Naive thymus-derived CD4-positive, alpha-beta T cell (primary cell): ENCODE results near the gene BIRC6. TPM values are rescaled to one million over a fixed set of nuclear protein-coding genes. Genes with fewer than 3 reads are reported as not detected.
A peak's percentile ranks its signal among the peaks of the same experiment; 100 is the strongest.

ENCODE experiments used
- ATAC-seq: fragments of 150-1000 bp; cut with Tn5 transposase; 2 replicates; pipeline ENCODE4 v1.10.0; 2021; ENCODE audit warnings: mild to moderate bottlenecking, moderate library complexity
- CTCF ChIA-PET: fragments of 350-600 bp; sonication (Branson Sonifier 250); formaldehyde crosslinking; loops from one replicate; lab custom pipeline; 2021; ENCODE audit warnings: antibody characterized with exemption; lab: Charles Lee
- POLR2A ChIA-PET: fragments of 350-600 bp; sonication (Branson Sonifier 250); formaldehyde crosslinking; loops from one replicate; lab custom pipeline; 2021; ENCODE audit warnings: antibody characterized with exemption, inconsistent platforms; lab: Charles Lee
- DNase-seq, 9 donors: peaks; one replicate each; pipeline versions ENCODE4 v3.0.0 to v3.0.0-alpha.2; 2020 to 2022; ENCODE audit warnings: mixed read lengths in 1 of 9
- H3K27ac ChIP-seq: one replicate; pipeline ENCODE4 v1.7.0; 2013; ENCODE audit warnings: mild to moderate bottlenecking, low read depth, low read length, moderate library complexity
- H3K27me3 ChIP-seq, 2 donors: one replicate each; pipeline ENCODE4 v1.7.0; 2013; ENCODE audit warnings: low read length in 2 of 2, mild to moderate bottlenecking in 2 of 2, moderate library complexity in 2 of 2; ENCODE audit not compliant: control insufficient read depth in 2 of 2, insufficient read depth in 2 of 2
- H3K36me3 ChIP-seq, 3 experiments: 1 replicate in 2 of 3; 2 replicates in 1 of 3; pipeline ENCODE4 v1.7.0; 2013; ENCODE audit warnings: low read length in 3 of 3, mild to moderate bottlenecking in 3 of 3, moderate library complexity in 1 of 3; ENCODE audit not compliant: insufficient read depth in 3 of 3, control insufficient read depth in 2 of 3
- H3K4me1 ChIP-seq, 2 donors: one replicate each; pipeline ENCODE4 v1.7.0; 2013; ENCODE audit warnings: low read length in 2 of 2, mild to moderate bottlenecking in 2 of 2, moderate library complexity in 1 of 2; ENCODE audit not compliant: control insufficient read depth in 2 of 2, insufficient read depth in 2 of 2
- H3K4me3 ChIP-seq: 2 replicates; pipeline ENCODE4 v1.7.0; 2013; ENCODE audit warnings: mild to moderate bottlenecking, low read length
- H3K9me3 ChIP-seq, 3 experiments: 1 replicate in 2 of 3; 2 replicates in 1 of 3; pipeline ENCODE4 v1.7.0; 2013; ENCODE audit warnings: low read length in 3 of 3; ENCODE audit not compliant: control insufficient read depth in 2 of 3
- H3K27ac Mint-ChIP-seq, 9 donors: one replicate each; pipeline ENCODE4 v1.8.0; 2020 to 2022; ENCODE audit warnings: mixed read lengths in 9 of 9, mild to moderate bottlenecking in 8 of 9, moderate library complexity in 5 of 9, inconsistent platforms in 2 of 9
- H3K27me3 Mint-ChIP-seq, 5 donors: one replicate each; pipeline ENCODE4 v1.8.0; 2021 to 2022; ENCODE audit warnings: mixed read lengths in 5 of 5, mild to moderate bottlenecking in 1 of 5
- H3K36me3 Mint-ChIP-seq, 5 donors: one replicate each; pipeline ENCODE4 v1.8.0; 2020 to 2022; ENCODE audit warnings: mixed read lengths in 5 of 5, mild to moderate bottlenecking in 3 of 5, inconsistent platforms in 1 of 5
- H3K4me1 Mint-ChIP-seq, 7 donors: one replicate each; pipeline ENCODE4 v1.8.0; 2020 to 2022; ENCODE audit warnings: mixed read lengths in 7 of 7, mild to moderate bottlenecking in 3 of 7, inconsistent platforms in 1 of 7
- H3K4me3 Mint-ChIP-seq, 10 donors: one replicate each; pipeline ENCODE4 v1.8.0; 2020 to 2022; ENCODE audit warnings: mild to moderate bottlenecking in 10 of 10, mixed read lengths in 10 of 10, moderate library complexity in 6 of 10, inconsistent platforms in 2 of 10
- H3K9me3 Mint-ChIP-seq, 11 donors: one replicate each; pipeline ENCODE4 v1.8.0; 2020 to 2022; ENCODE audit warnings: mixed read lengths in 11 of 11, mild to moderate bottlenecking in 4 of 11, inconsistent platforms in 1 of 11, moderate library complexity in 1 of 11
- intact Hi-C, 2 donors: fragments of 100-400 bp; cut with micrococcal nuclease; formaldehyde crosslinking; loops; one replicate each; pipeline ENCODE4 v1.15.1; 2023
- polyA plus RNA-seq, 2 donors: library from polyadenylated mRNA; unstranded; fragments of 300-500 nt; fragmentation: Illumina TruSeq; gene quantifications; one replicate each; pipeline ENCODE4 v1.2.3, GENCODE V29; 2021
- total RNA-seq, 6 experiments: library from RNA in 5 of 6; stranded (reverse) in 5 of 6; gene quantifications; 1 replicate in 5 of 6; 2 replicates in 1 of 6; pipeline ENCODE4 v1.2.3 and lab custom pipeline; 2021 to 2026

The BIRC6 gene
- total and polyA plus RNA-seq, 7 experiments from 2014 or later = 21.8 to 159 (median 135) TPM

DNA sequence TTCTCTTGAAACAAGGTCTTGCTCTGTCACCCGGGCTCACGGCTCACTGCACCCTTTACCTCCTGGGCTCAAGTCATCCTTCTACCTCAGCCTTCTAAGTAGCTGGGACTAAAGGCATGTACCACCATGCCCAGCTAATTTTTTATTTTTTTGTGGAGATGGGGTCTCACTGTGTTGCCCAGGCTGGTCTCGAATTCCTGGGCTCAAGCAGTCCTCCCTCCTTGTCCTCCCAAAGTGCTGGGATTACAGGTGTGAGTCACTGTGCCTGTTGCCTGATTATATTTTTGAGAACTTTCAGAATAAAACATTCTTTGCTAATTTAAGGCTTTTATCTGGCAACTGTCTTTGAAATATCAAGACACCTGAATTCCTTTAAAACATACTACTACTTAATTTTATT, 47.9 kb downstream of the BIRC6 start:
- Mint-ChIP-seq H3K27ac (peak overlapping the region in 3 of 9 donors; percentile 9 to 53 (median 26)), H3K9me3 (no peaks in the 10 kb centered on the region)
- intact Hi-C loops = no loop called here

GRCh38 chr2:32416519-32416918, 59.7 kb downstream of the BIRC6 start:
- Histone ChIP-seq H3K4me1 (peaks cover 0 to 6% of the 10 kb centered on the region in 2 donors), H3K27ac (no peak overlapping the region), H3K9me3 (no peaks in the 10 kb centered on the region), H3K36me3 (peaks cover 0 to 34% (median 0%) of the 10 kb centered on the region in 3 experiments), H3K27me3 (no peaks in the 10 kb centered on the region), H3K4me3 (no peak overlapping the region)
- Mint-ChIP-seq H3K27me3 (no peaks in the 10 kb centered on the region), H3K27ac (no peak overlapping the region), H3K4me3 (no peak overlapping the region), H3K36me3 (peaks cover 6 to 47% (median 28%) of the 10 kb centered on the region in 5 donors), H3K9me3 (no peaks in the 10 kb centered on the region), H3K4me1 (peaks cover 7 to 49% (median 21%) of the 10 kb centered on the region in 7 donors)
- ChIA-PET POLR2A (no interaction called here), CTCF (no interaction called here)
- ATAC-seq (no peak), DNase-seq (no peak)
- intact Hi-C loops = loop anchor here in 1 of 2 donors (2.0 kb wide), 1 partner anchor 14 kb away; no protein-coding TSS in a partner anchor

More for the DNA sequence above, 47.9 kb downstream of the BIRC6 start:
- POLR2A ChIA-PET = no interaction called here
- peaks cover 0 to 27% (median 11%) of the 10 kb centered on the region in 5 donors for H3K36me3 Mint-ChIP-seq
- H3K27ac ChIP-seq = no peak overlapping the region
- CTCF ChIA-PET = no interaction called here
- no peak overlapping the region for H3K4me3 Mint-ChIP-seq
- no peaks in the 10 kb centered on the region for H3K9me3 ChIP-seq
- H3K27me3 ChIP-seq = no peaks in the 10 kb centered on the region
- no peak for ATAC-seq
- DNase-seq = no peak
- peaks cover 0 to 38% (median 16%) of the 10 kb centered on the region in 3 experiments for H3K36me3 ChIP-seq
- no peaks in the 10 kb centered on the region for H3K4me1 ChIP-seq
- H3K4me3 ChIP-seq = no peak overlapping the region
- H3K27me3 Mint-ChIP-seq = no peaks in the 10 kb centered on the region
- H3K4me1 Mint-ChIP-seq = peaks cover 0 to 15% (median 0%) of the 10 kb centered on the region in 7 donors

GRCh38 chr2:32417659-32418058, 60.8 kb downstream of the BIRC6 start:
- ChIA-PET CTCF (no interaction called here), POLR2A (no interaction called here)
- Mint-ChIP-seq H3K27me3 (no peaks in the 10 kb centered on the region), H3K9me3 (no peaks in the 10 kb centered on the region), H3K4me3 (no peak overlapping the region), H3K4me1 (peaks cover 14 to 57% (median 32%) of the 10 kb centered on the region in 7 donors), H3K27ac (no peak overlapping the region), H3K36me3 (peaks cover 9 to 55% (median 36%) of the 10 kb centered on the region in 5 donors)
- ATAC-seq = no peak
- Histone ChIP-seq H3K4me1 (peaks cover 0 to 6% of the 10 kb centered on the region in 2 donors), H3K36me3 (peaks cover 0 to 33% (median 0%) of the 10 kb centered on the region in 3 experiments), H3K4me3 (no peak overlapping the region), H3K27me3 (no peaks in the 10 kb centered on the region), H3K9me3 (no peaks in the 10 kb centered on the region), H3K27ac (no peak overlapping the region)
- no peak for DNase-seq
- intact Hi-C loops = loop anchor here in 1 of 2 donors (2.0 kb wide), 1 partner anchor 13 kb away; no protein-coding TSS in a partner anchor

- no peak for DNase-seq
- Mint-ChIP-seq H3K4me1 (peaks cover 18 to 66% (median 40%) of the 10 kb centered on the region in 7 donors), H3K27ac (no peak overlapping the region), H3K9me3 (no peaks in the 10 kb centered on the region), H3K4me3 (no peak overlapping the region), H3K27me3 (no peaks in the 10 kb centered on the region), H3K36me3 (peaks cover 9 to 62% (median 40%) of the 10 kb centered on the region in 5 donors)
- no peaks in the 10 kb centered on the region for H3K9me3 ChIP-seq
- ATAC-seq = no peak
- no peaks in the 10 kb centered on the region for H3K27me3 ChIP-seq
- H3K27ac ChIP-seq = no peak overlapping the region
- CTCF ChIA-PET = no interaction called here
- no peak overlapping the region for H3K4me3 ChIP-seq
- intact Hi-C loops = no loop called here
- peaks cover 0 to 6% of the 10 kb centered on the region in 2 donors for H3K4me1 ChIP-seq
- peaks cover 0 to 33% (median 0%) of the 10 kb centered on the region in 3 experiments for H3K36me3 ChIP-seq
- POLR2A ChIA-PET = no interaction called here
Measured at GRCh38 chr2:32418778-32419177, 62.0 kb downstream of the BIRC6 start.

DNA sequence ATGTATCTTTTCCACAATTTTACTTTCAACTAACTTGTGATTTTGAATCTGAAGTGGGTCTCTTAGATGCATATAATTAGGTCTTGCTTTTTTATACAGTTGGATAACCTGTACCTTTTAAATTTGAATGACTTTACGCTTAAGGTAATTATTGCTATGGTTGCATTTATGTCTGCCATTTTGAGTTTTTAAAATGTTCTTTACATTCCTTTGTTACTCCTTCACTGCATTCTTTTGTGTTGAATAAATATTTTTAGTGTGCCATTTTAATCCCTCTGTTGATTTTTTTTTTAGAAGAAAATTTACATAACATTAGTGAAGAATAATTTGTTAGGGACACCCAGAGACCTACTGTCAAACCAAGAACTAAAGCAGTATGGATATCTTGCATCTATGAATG, 65.3 kb downstream of the BIRC6 start:
- CTCF ChIA-PET = no interaction called here
- Histone ChIP-seq H3K9me3 (no peaks in the 10 kb centered on the region), H3K27ac (no peak overlapping the region), H3K4me3 (no peak overlapping the region), H3K27me3 (no peaks in the 10 kb centered on the region), H3K4me1 (peaks cover 11 to 13% of the 10 kb centered on the region in 2 donors), H3K36me3 (peaks cover 0 to 8% (median 0%) of the 10 kb centered on the region in 3 experiments)
- POLR2A ChIA-PET = no interaction called here
- ATAC-seq = no peak
- Mint-ChIP-seq H3K4me1 (peaks cover 33 to 87% (median 65%) of the 10 kb centered on the region in 7 donors), H3K4me3 (peak overlapping the region in 2 of 10 donors; percentile 2 to 20), H3K9me3 (no peaks in the 10 kb centered on the region), H3K27ac (peak overlapping the region in 2 of 9 donors; percentile 46 to 50), H3K27me3 (no peaks in the 10 kb centered on the region), H3K36me3 (peaks cover 4 to 54% (median 30%) of the 10 kb centered on the region in 5 donors)
- intact Hi-C loops = no loop called here
- no peak for DNase-seq

DNA sequence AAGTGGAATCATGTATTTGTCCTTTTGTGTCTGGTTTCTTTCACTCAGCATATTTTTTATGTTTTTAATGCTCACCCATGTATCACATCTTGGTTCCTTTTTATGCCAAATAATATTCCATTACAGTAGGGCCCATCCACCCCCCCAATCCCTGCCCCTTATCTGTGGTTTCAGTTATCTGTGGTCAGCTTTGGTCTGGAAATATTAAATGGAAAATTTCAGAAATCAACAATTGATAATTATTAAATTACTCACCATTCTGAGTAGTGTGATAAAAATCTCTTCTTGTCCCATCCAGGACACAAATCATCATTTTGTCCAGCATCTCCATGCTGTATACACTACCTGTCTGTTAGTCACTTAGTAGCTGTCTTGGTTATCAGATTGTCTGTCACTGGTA, 66.7 kb downstream of the BIRC6 start:
- H3K4me1 Mint-ChIP-seq = peaks cover 37 to 85% (median 70%) of the 10 kb centered on the region in 7 donors
- no peak for DNase-seq
- H3K9me3 ChIP-seq = no peaks in the 10 kb centered on the region
- H3K9me3 Mint-ChIP-seq = no peaks in the 10 kb centered on the region
- peaks cover 11 to 13% of the 10 kb centered on the region in 2 donors for H3K4me1 ChIP-seq
- ATAC-seq = no peak
- no peak overlapping the region for H3K4me3 ChIP-seq
- no peaks in the 10 kb centered on the region for H3K27me3 Mint-ChIP-seq
- H3K4me3 Mint-ChIP-seq = peak overlapping the region in 1 of 10 donors; percentile 4
- H3K36me3 Mint-ChIP-seq = peaks cover 4 to 50% (median 20%) of the 10 kb centered on the region in 5 donors
- intact Hi-C loops = no loop called here
- ChIA-PET POLR2A (no interaction called here), CTCF (no interaction called here)
- no peaks in the 10 kb centered on the region for H3K36me3 ChIP-seq
- no peak overlapping the region for H3K27ac ChIP-seq
- no peaks in the 10 kb centered on the region for H3K27me3 ChIP-seq
- no peak overlapping the region for H3K27ac Mint-ChIP-seq

DNA sequence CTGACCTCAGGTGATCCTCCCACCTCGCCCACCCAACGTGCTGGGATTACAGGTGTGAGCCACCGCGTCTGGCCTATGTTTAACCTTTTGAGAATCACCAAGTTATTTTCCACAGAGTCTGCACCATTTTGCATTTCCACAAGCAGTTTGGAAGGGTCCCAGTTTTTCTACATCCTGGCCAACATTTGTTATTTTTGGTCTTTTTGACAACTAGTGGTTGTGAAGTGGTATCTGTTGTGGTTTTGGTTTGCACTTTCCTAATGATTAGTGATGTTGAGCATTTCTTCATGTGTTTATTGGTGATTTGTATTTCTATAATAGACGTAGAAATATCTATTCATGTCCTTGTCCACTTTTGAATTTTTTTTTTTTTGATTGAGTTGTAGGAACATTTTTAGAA, 67.9 kb downstream of the BIRC6 start:
- Mint-ChIP-seq H3K27ac (peak overlapping the region in 2 of 9 donors; percentile 16 to 20), H3K27me3 (no peaks in the 10 kb centered on the region), H3K9me3 (no peaks in the 10 kb centered on the region), H3K4me1 (peaks cover 40 to 81% (median 69%) of the 10 kb centered on the region in 7 donors), H3K36me3 (peaks cover 4 to 56% (median 22%) of the 10 kb centered on the region in 5 donors), H3K4me3 (peak overlapping the region in 3 of 10 donors; percentile 10 to 34 (median 30))
- intact Hi-C loops = no loop called here
- Histone ChIP-seq H3K9me3 (no peaks in the 10 kb centered on the region), H3K36me3 (no peaks in the 10 kb centered on the region), H3K27me3 (no peaks in the 10 kb centered on the region), H3K4me3 (no peak overlapping the region), H3K27ac (no peak overlapping the region), H3K4me1 (peaks cover 9 to 13% of the 10 kb centered on the region in 2 donors)
- CTCF ChIA-PET = no interaction called here
- ATAC-seq (no peak), DNase-seq (no peak)
- POLR2A ChIA-PET = interaction anchor here (0.7 kb wide), 1 partner anchor 238 kb away, joined by 4 read pairs; no protein-coding TSS in a partner anchor
